ENCODE measurements around the gene ANKRD9.

Gene ANKRD9

GRCh38 chr14:102512793-102513300, 3.3 kb upstream of the ANKRD9 start:
- no peak for DNase-seq

GRCh38 chr14:102511538-102511937, 2.0 kb upstream of the ANKRD9 start:
- DNase-seq: no peak

GRCh38 chr14:102510616-102511520, 1.3 kb upstream of the ANKRD9 start:
- DNase-seq: no peak

GRCh38 chr14:102508774-102509745, 516 bp downstream of the ANKRD9 start:
- no peak for DNase-seq

- DNase-seq: no peak
These were observed 1.2 kb downstream of the ANKRD9 start for GRCh38 chr14:102508410-102508773.

- no peak for DNase-seq
These were observed 1.7 kb downstream of the ANKRD9 start for GRCh38 chr14:102507857-102508312.

- no peak for DNase-seq
These were observed 2.3 kb downstream of the ANKRD9 start for GRCh38 chr14:102507081-102507856.

- no peak for DNase-seq
These were observed 3.0 kb downstream of the ANKRD9 start for GRCh38 chr14:102506626-102506925.

- no peak for DNase-seq
These were observed 3.6 kb downstream of the ANKRD9 start for GRCh38 chr14:102505775-102506625.

GRCh38 chr14:102505000-102505619, 4.5 kb downstream of the ANKRD9 start:
- DNase-seq: no peak

GRCh38 chr14:102504328-102504999, 5.1 kb downstream of the ANKRD9 start:
- no peak for DNase-seq

- no peak for DNase-seq
These were observed 5.8 kb downstream of the ANKRD9 start for GRCh38 chr14:102503641-102504327.

- no peak for DNase-seq
These were observed 7.0 kb downstream of the ANKRD9 start for GRCh38 chr14:102502571-102502970.

GRCh38 chr14:102501751-102502315, 7.7 kb downstream of the ANKRD9 start:
- no peak for DNase-seq

- DNase-seq: no peak
These were observed 8.9 kb downstream of the ANKRD9 start for GRCh38 chr14:102500713-102501112.

- no peak for DNase-seq
These were observed 9.4 kb downstream of the ANKRD9 start for GRCh38 chr14:102500158-102500662.

GRCh38 chr14:102499401-102500157, 10.0 kb downstream of the ANKRD9 start:
- no peak for DNase-seq

GRCh38 chr14:102498678-102499265, 10.8 kb downstream of the ANKRD9 start:
- no peak for DNase-seq

All from cerebellar nuclear complex (tissue), 1 donor.